Daoy (cell line): ENCODE data around the gene SYT12. TPM values are rescaled to one million over a fixed set of nuclear protein-coding genes. Genes with fewer than 3 reads are reported as not detected.

Source experiments
- DNase-seq: peaks from one replicate; pipeline ENCODE4 v3.0.0-alpha.2; 2015; ENCODE audit warnings: low read depth
- total RNA-seq: library from RNA; depleted of rRNA; stranded (reverse); fragments of >200 nt; shearing (Covaris generic); gene quantifications from 2 replicates; pipeline ENCODE4 v1.2.3, GENCODE V29; 2014

Gene SYT12
- total RNA-seq, 1 experiment from 2014 or later, result 1.1 TPM

DNA sequence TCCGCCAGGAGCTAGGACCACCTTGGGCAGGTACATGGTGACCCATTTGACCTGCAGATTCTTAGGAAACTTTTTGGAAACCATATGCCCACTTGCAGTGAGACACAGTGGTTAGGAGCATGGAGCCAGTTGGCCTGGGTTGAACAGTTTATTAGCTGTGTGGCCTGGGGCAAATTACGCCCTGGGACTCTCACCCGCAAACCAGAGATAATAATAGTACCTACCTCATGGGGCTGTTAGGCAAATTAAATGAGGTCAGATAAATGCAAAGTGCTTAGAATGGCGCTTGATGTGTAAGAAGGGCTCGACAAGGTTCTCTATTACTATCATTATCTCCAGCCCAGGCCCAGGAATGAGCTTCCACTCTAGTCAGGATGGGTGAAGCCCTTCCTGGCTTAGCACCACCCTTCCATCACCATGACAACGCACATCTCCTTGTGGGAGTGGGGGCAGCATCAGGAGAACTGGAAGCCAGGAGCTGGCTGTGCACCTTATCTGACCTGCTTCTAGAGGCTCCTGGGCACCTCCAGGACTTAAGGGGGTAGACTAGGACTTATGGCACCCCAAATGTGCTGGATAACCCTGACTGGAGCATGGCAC is 5.1 kb downstream of the SYT12 start:
- DNase-seq, result peak; percentile 61

- no peak for DNase-seq
Observed at GRCh38 chr11:67029146-67029545, 6.2 kb downstream of the SYT12 start.

- no peak for DNase-seq
Observed at GRCh38 chr11:67030976-67031375, 8.0 kb downstream of the SYT12 start.

GRCh38 chr11:67031791-67032561 is 9.0 kb downstream of the SYT12 start:
- DNase-seq, result peak; percentile 75

GRCh38 chr11:67032830-67033551 is 10.1 kb downstream of the SYT12 start:
- peak; percentile 94 for DNase-seq

DNA sequence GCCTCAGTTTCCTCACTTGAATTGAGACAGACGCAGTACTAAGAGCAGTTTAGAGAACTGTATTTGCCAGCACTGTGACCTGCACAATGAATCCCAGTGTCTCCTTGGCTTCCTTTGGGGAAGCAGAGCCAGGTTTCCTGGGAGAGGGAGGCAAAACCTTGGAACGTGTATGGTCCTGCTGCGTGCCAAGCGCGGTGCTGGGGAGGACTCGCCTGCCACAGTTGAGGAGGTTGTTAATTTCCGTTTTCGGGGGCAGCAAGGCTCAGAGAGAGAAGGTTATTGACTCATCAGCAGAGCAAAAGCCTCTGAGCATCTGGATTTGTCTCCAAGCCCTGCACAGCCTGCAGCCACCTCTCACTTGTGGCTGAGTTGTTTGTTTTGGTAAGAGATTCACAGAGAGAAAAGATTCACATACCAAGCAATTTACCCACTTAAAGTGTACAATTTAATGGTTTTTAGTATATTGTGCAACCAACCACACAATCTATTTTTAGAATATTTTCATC is 10.8 kb downstream of the SYT12 start:
- DNase-seq, result peak; percentile 95

- DNase-seq, result no peak
Observed at GRCh38 chr11:67034350-67034749, 11.4 kb downstream of the SYT12 start.

DNA sequence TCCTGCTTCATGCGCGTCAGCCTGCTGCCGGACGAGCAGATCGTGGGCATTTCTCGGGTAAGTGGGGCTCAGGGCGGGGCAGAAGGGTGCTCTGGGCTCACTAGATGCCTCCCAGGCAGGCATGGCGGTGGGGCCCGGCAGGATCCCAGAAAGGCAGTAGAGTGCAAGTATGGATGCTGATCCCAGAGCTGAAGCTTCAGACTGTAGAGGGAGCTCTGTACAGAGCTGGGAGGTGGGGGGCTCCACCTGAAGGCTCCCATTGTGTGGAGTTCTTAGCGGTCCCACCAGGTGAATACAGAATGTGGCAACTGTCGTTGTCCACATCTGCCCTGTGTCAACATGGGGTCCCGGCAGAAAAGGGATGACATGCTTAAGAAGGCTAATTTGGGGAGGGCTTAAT is 17.2 kb downstream of the SYT12 start:
- no peak for DNase-seq

- DNase-seq, result no peak
Observed at GRCh38 chr11:67041602-67042001, 18.7 kb downstream of the SYT12 start.

DNA sequence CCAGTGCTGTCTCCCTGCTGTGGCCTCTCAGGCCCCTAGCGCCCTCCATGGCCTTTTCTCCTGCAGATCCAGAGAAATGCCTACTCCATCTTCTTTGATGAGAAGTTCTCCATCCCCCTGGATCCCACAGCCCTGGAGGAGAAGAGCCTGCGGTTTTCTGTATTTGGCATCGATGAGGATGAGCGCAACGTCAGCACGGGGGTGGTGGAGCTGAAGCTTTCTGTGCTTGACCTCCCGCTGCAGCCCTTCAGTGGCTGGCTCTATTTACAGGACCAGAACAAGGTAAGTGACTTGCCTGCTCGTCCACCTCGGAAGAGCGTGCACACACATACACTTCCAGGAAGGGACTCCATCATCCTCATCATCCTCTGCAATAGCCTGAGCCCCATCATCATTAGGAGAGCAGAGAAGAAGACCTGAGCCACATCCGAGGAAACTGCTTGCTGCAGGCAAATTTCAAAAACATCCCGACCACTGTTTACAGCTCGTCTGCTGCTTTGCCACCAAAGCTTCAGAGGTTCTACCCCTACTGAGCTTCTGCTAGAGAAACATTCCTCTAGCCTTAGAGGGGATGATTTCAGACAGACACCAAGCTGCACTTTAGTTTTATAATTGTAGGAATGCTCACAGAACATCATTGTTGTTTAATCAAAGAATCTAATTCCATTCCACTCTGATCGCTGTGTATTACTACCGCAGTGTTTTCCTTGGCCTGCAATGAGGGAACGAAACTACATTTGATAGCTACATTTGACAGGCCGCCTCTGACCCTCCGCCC is 20.8 kb downstream of the SYT12 start:
- DNase-seq, result no peak

DNA sequence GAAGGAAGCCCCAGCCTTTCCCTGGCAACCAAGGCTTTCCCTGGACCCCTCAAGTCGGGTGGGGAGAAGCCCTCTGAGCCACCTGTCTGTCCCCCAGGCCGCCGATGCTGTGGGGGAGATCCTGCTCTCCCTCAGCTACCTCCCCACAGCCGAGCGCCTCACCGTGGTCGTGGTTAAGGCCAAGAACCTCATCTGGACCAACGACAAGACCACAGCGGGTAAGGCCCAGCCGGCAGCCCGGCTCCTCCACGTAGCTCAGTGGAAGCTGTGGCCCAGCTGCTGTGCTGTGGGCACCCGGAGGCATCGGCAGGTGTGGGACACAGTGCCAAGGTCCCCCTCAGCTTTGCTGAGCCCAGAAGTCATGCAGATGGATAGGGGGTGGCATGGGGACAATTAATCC is 21.6 kb downstream of the SYT12 start:
- no peak for DNase-seq

DNA sequence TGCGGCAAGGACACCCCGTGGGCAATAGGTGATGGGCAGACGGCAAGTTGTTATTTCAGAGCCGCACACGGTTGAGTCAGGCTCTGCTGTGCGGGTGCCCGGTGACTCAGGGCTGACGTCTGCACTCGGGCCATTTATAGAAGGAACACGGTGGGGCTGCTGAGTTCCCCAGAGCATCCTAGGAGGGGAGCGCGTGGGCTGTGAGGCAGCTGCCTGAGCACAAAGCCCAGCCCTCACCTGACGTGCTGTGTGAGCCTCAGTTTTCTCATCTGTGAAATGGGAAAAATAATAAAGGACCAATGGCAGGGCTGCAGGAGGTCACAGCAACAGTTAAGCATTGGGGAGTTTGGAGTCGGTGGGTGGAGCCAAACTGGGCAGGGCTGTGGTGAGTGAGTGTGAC is 22.4 kb downstream of the SYT12 start:
- peak; percentile 91 for DNase-seq

GRCh38 chr11:67048515-67049130 is 25.7 kb downstream of the SYT12 start:
- no peak for DNase-seq

DNA sequence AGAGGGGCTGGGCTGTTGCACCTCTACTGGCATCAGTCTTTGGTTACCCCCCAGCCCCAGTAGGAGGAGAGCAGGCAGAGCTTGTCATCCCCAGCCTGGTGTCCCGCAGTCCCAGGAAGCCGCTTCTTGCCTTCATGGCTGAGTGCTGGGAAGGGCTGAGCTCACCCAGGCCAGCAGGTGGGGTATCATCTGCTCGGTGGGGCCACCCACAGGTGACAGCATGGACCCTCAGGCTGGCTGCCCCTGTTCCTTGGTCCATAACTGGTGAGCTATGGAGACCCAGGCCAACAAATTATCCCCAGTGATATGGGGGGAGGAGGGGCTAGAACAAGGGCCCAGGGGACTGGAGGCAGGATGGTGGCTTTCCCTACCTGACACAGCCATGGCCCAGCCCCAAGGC is 27.2 kb downstream of the SYT12 start:
- DNase-seq, result no peak

- DNase-seq, result no peak
Observed at GRCh38 chr11:67051180-67051893, 28.4 kb downstream of the SYT12 start.

DNA sequence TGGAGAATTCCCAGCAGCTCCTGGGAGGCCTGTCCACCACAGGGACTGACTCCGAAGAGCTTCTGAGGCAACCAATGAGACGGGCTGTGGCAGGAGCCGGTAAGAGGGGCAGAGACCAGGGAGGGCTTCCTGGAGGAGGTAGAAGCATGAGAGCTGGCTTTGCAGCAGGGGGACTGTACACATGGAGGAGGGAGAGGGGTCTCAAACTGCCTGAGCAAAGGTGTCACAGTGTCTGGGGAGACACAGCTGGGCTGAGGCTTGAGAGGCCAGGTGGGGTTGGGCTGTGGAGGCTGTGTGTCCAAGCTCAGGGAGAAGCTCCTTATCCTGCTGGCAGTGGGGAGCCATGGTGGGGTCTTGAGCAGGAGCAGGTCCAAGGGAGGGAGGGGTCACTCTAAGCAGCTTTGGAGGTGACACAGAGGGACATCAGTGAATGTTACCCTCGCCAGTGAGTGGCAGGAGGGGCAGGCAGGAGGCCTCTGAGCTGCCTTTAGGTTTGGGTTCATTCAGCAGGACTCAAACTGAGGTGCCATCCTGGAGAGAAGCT is 29.1 kb downstream of the SYT12 start:
- DNase-seq, result no peak

DNA sequence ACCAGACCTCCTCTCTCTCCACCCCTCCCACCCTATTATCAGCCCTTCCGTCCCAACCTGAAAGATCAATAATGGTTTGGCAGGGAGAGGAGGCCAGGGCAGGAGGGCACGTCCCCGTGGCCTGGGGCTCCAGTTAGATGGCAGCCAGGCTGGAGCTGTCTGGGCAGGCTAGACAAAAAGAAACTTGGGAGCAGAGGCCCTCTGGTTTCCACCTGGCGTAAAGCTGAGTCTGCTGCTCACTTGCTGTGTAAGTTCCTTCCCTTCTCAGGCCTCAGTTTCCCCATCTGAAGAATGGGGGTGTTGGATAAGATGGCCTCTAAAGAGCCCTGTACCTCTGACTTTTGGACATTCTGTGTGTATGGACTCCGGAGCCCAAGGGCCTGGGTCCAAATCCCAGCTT is 30.0 kb downstream of the SYT12 start:
- DNase-seq, result no peak

- peak; percentile 78 for DNase-seq
Observed at GRCh38 chr11:67053896-67054329, 31.0 kb downstream of the SYT12 start.

- peak; percentile 93 for DNase-seq
Observed at GRCh38 chr11:67054346-67054835, 31.5 kb downstream of the SYT12 start.

DNA sequence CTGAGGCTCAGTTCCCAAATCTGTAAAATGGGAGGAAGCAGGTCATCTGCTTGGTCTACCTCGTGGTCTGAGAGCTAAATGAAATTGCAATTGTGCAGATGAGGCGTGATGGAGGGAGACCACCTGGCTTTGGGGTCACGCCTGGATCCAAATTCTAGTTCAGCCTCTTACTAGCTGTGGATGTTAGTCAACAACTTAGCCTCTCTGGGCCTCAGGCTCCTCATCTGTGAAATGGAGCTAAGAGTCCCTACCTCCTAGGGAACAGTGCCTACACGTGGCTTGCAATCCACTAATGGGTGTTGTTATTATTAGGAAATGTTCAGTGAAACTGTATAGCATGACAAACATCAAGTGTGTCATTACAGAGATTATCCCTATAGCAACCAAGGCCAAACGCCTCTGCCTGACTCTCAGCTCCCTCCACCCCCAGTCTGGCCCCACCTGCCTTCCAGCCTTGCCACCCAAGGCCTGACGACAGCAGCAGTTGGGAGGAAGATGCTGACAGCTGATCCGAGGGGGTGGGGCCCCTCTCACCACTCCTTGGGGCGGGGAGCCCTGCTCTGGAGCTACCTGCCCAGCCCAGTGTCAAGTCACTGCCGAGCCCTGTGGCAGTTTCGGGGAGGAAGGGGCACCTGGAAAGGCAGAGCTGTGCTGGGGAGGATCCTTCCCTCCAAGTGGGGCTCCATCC is 32.0 kb downstream of the SYT12 start:
- peak; percentile 95 for DNase-seq
